ENCODE results near the gene MRPL57. TPM values are rescaled to one million over a fixed set of nuclear protein-coding genes. Genes with fewer than 3 reads are reported as not detected.
"Not testable (repeated sequence)": the region's sequence is repeated elsewhere in the genome, so short reads cannot be mapped to it uniquely, and the experiment has no call there.

Gene MRPL57
- polyA plus RNA-seq, 1 donor: 16.0 TPM

- DNase-seq: not testable (repeated sequence)
These were observed 21.3 kb downstream of the MRPL57 start for GRCh38 chr13:21197606-21198225.

- DNase-seq: not testable (repeated sequence)
These were observed 21.9 kb downstream of the MRPL57 start for GRCh38 chr13:21198391-21198790.

GRCh38 chr13:21201456-21202190, 25.2 kb downstream of the MRPL57 start:
- not testable (repeated sequence) for DNase-seq

- no peak for DNase-seq
These were observed 26.5 kb downstream of the MRPL57 start for GRCh38 chr13:21202767-21203531.

- no peak for DNase-seq
These were observed 32.2 kb downstream of the MRPL57 start for GRCh38 chr13:21208652-21209154.

GRCh38 chr13:21212138-21212775, 35.8 kb downstream of the MRPL57 start:
- DNase-seq: no peak

GRCh38 chr13:21215419-21215818, 39.0 kb downstream of the MRPL57 start:
- DNase-seq: not testable (repeated sequence)

- DNase-seq: peak; percentile 18
These were observed 39.9 kb downstream of the MRPL57 start for GRCh38 chr13:21216332-21216731.

- no peak for DNase-seq
These were observed 42.0 kb downstream of the MRPL57 start for GRCh38 chr13:21218351-21219035.

- DNase-seq: no peak
These were observed 42.6 kb downstream of the MRPL57 start for GRCh38 chr13:21219036-21219381.

- not testable (repeated sequence) for DNase-seq
These were observed 43.3 kb downstream of the MRPL57 start for GRCh38 chr13:21219716-21220115.

GRCh38 chr13:21221268-21221667, 44.8 kb downstream of the MRPL57 start:
- no peak for DNase-seq

GRCh38 chr13:21225082-21225481, 48.6 kb downstream of the MRPL57 start:
- no peak for DNase-seq

- DNase-seq: no peak
These were observed 49.6 kb downstream of the MRPL57 start for GRCh38 chr13:21225841-21226581.

- no peak for DNase-seq
These were observed 51.5 kb downstream of the MRPL57 start for GRCh38 chr13:21227917-21228316.

Other genes with a start within 250 kb of the MRPL57 start
- 18.1 TPM for gene LATS2, start 115.1 kb upstream of the MRPL57 start, polyA plus RNA-seq (ENCODE audit: insufficient read length)
- 178 TPM for gene SAP18, start 36.5 kb upstream of the MRPL57 start, polyA plus RNA-seq (ENCODE audit: insufficient read length)
- gene SKA3, start 106 bp upstream of the MRPL57 start, polyA plus RNA-seq (ENCODE audit: insufficient read length): 4.0 TPM